Measurements from ENCODE around the gene PGAM4.

DNA sequence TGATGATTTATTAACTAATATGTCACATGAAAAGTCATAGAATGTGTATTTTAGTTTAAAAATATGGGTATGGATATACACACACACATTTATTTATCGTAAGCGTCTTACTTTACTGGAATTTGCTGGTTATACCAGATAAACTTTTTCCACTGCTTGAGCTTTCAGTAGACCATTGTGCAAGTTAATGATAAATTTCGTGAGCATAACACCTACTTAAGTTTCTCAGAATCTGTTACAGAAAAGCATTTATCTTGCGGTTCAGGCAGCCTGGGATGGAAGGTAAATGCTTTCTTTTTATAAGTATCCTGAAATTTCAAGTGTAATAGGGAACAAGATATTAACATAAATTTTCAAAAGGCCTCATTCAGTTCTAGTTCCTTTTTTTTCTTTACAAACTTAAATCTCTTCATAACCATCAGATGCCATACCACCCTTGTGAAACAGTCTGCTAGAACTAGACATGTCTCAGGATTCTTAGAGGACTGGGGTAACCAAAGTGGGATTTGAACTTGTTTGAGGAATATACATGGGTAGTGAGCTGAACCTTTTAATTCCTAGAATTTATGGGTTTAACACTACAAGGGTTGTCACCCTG is 31.3 kb downstream of the PGAM4 start:
- TF ChIP-seq, protein P1, sequence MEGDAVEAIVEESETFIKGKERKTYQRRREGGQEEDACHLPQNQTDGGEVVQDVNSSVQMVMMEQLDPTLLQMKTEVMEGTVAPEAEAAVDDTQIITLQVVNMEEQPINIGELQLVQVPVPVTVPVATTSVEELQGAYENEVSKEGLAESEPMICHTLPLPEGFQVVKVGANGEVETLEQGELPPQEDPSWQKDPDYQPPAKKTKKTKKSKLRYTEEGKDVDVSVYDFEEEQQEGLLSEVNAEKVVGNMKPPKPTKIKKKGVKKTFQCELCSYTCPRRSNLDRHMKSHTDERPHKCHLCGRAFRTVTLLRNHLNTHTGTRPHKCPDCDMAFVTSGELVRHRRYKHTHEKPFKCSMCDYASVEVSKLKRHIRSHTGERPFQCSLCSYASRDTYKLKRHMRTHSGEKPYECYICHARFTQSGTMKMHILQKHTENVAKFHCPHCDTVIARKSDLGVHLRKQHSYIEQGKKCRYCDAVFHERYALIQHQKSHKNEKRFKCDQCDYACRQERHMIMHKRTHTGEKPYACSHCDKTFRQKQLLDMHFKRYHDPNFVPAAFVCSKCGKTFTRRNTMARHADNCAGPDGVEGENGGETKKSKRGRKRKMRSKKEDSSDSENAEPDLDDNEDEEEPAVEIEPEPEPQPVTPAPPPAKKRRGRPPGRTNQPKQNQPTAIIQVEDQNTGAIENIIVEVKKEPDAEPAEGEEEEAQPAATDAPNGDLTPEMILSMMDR (IDR thresholded peaks at IDR 0.05; ENCODE audit: low read depth, low read length) = no peak
- TF ChIP-seq, protein P2, sequence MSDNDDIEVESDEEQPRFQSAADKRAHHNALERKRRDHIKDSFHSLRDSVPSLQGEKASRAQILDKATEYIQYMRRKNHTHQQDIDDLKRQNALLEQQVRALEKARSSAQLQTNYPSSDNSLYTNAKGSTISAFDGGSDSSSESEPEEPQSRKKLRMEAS (IDR thresholded peaks at IDR 0.05; ENCODE audit: low read depth, low read length) = no peak

Data from NB4 (cell line).